ENCODE data around the gene ADCY3.

The ADCY3 gene

GRCh38 chr2:24871852-24872333 is 48.1 kb downstream of the ADCY3 start:
- TF ChIP-seq CTCF (IDR thresholded peaks at IDR 0.05; ENCODE audit: low read depth, low read length): no peak
- DNase-seq (ENCODE audit: extremely low read depth, low read depth): no peak

GRCh38 chr2:24870891-24871705 is 48.9 kb downstream of the ADCY3 start:
- DNase-seq (ENCODE audit: extremely low read depth, low read depth): no peak

GRCh38 chr2:24870440-24870839 is 49.6 kb downstream of the ADCY3 start:
- no peak for TF ChIP-seq CTCF (IDR thresholded peaks at IDR 0.05; ENCODE audit: low read depth, low read length)
- DNase-seq (ENCODE audit: extremely low read depth, low read depth): no peak

More at GRCh38 chr2:24870891-24871705, 48.9 kb downstream of the ADCY3 start:
- no peak for TF ChIP-seq CTCF (IDR thresholded peaks at IDR 0.05; ENCODE audit: low read depth, low read length)

- TF ChIP-seq CTCF (IDR thresholded peaks at IDR 0.05; ENCODE audit: low read depth, low read length): no peak
- DNase-seq (ENCODE audit: extremely low read depth, low read depth): no peak
Observed at GRCh38 chr2:24866946-24867345, 53.1 kb downstream of the ADCY3 start.

GRCh38 chr2:24863641-24864040 is 56.4 kb downstream of the ADCY3 start:
- TF ChIP-seq CTCF (IDR thresholded peaks at IDR 0.05; ENCODE audit: low read depth, low read length): peak; percentile 2; the same call in 1 of the 2 replicates
- no peak for DNase-seq (ENCODE audit: extremely low read depth, low read depth)

- no peak for DNase-seq (ENCODE audit: extremely low read depth, low read depth)
- no peak for TF ChIP-seq CTCF (IDR thresholded peaks at IDR 0.05; ENCODE audit: low read depth, low read length)
Observed at GRCh38 chr2:24861500-24861899, 58.5 kb downstream of the ADCY3 start.

- no peak for TF ChIP-seq CTCF (IDR thresholded peaks at IDR 0.05; ENCODE audit: low read depth, low read length)
- DNase-seq (ENCODE audit: extremely low read depth, low read depth): no peak
Observed at GRCh38 chr2:24860631-24861030, 59.4 kb downstream of the ADCY3 start.

All from AG09319 (cell line).